HepG2 (cell line): ENCODE results near the gene NOXRED1. TPM values are rescaled to one million over a fixed set of nuclear protein-coding genes. Genes with fewer than 3 reads are reported as not detected.
A peak's percentile ranks its signal among the peaks of the same experiment; 100 is the strongest.

Experiments
- ELF3 ChIP-seq: IDR thresholded peaks from 2 replicates; pipeline ENCODE4 v1.6.1; 2016; ENCODE audit warnings: missing genetic modification reagents, missing compliant biosample characterization
- FIP1L1 ChIP-seq: fragments of 200-400 bp; formaldehyde crosslinking; IDR thresholded peaks from 2 replicates; pipeline ENCODE4 v1.6.1; 2018; ENCODE audit warnings: low read depth, mild to moderate bottlenecking, low read length, moderate library complexity, borderline replicate concordance; ENCODE audit not compliant: insufficient read depth
- FOXC1 ChIP-seq: sonication (generic); formaldehyde crosslinking; IDR thresholded peaks from 2 replicates; pipeline ENCODE4 v1.8.0; 2022; ENCODE audit warnings: mild to moderate bottlenecking, missing genetic modification reagents, borderline replicate concordance
- FOXP1 ChIP-seq, 2 experiments: fragments of 450-650 bp in 1 of 2; IDR thresholded peaks; 2 replicates each; pipeline ENCODE4 v1.6.1; 2017 to 2018; ENCODE audit warnings: antibody characterized with exemption in 1 of 2
- KMT2B ChIP-seq: IDR thresholded peaks from 2 replicates; pipeline ENCODE4 v1.6.1; 2016; ENCODE audit warnings: missing genetic modification reagents, missing compliant biosample characterization
- SRSF9 ChIP-seq: fragments of 200-400 bp; formaldehyde crosslinking; IDR thresholded peaks from 2 replicates; pipeline ENCODE4 v1.6.1; 2018; ENCODE audit warnings: borderline replicate concordance, mild to moderate bottlenecking, low read depth, low read length; ENCODE audit not compliant: insufficient read depth, poor library complexity, severe bottlenecking
- ZNF142 ChIP-seq: sonication (generic); formaldehyde crosslinking; IDR thresholded peaks from 2 replicates; pipeline ENCODE4 v1.4.0; 2020; ENCODE audit warnings: missing genetic modification reagents
- ZNF660 ChIP-seq: sonication (generic); formaldehyde crosslinking; IDR thresholded peaks from 2 replicates; pipeline ENCODE4 v1.5.1; 2020; ENCODE audit warnings: mild to moderate bottlenecking, low read depth, missing genetic modification reagents, borderline replicate concordance
- polyA plus RNA-seq, 8 experiments: library from polyadenylated mRNA; depleted of rRNA in 3 of 8; stranded (reverse) in 7 of 8; unstranded in 1 of 8; fragments of >200 nt; fragmentation: Illumina TruSeq in 4 of 8; extraction: Trizol in 4 of 8; gene quantifications; 2 replicates each; pipeline versions ENCODE4 v1.2.1 to v1.2.3, GENCODE V29; 2011 to 2016; ENCODE audit warnings: low read depth in 4 of 8, missing spikeins in 1 of 8, mixed read lengths in 1 of 8; ENCODE audit not compliant: insufficient read depth in 1 of 8
- total RNA-seq, 5 experiments: library from RNA; depleted of rRNA; stranded (reverse); fragments of >200 nt; fragmentation: Illumina TruSeq; extraction: Trizol; gene quantifications; 2 replicates each; pipeline ENCODE4 v1.2.3, GENCODE V29; 2016; ENCODE audit warnings: low read depth in 1 of 5
- TF ChIP-seq, protein P1 (sequence below): sonication (generic); formaldehyde crosslinking; IDR thresholded peaks from 2 replicates; pipeline ENCODE4 v1.5.0; 2020; ENCODE audit warnings: mild to moderate bottlenecking, missing genetic modification reagents, borderline replicate concordance
- TF ChIP-seq, protein P2 (sequence below): sonication (generic); formaldehyde crosslinking; IDR thresholded peaks from 2 replicates; pipeline ENCODE4 v1.5.1; 2020; ENCODE audit warnings: missing genetic modification reagents, mild to moderate bottlenecking, borderline replicate concordance
- TF ChIP-seq, protein P3 (sequence below): sonication (generic); formaldehyde crosslinking; conservative IDR thresholded peaks from 2 replicates; pipeline ENCODE4 v1.4.0; 2020; ENCODE audit warnings: missing genetic modification reagents

The NOXRED1 gene
- total and polyA plus RNA-seq, 2 of the 13 experiments (the other 11 are each of a cell fraction or from before 2014, with no cell fraction given) = 0.24 to 0.41 TPM

DNA sequence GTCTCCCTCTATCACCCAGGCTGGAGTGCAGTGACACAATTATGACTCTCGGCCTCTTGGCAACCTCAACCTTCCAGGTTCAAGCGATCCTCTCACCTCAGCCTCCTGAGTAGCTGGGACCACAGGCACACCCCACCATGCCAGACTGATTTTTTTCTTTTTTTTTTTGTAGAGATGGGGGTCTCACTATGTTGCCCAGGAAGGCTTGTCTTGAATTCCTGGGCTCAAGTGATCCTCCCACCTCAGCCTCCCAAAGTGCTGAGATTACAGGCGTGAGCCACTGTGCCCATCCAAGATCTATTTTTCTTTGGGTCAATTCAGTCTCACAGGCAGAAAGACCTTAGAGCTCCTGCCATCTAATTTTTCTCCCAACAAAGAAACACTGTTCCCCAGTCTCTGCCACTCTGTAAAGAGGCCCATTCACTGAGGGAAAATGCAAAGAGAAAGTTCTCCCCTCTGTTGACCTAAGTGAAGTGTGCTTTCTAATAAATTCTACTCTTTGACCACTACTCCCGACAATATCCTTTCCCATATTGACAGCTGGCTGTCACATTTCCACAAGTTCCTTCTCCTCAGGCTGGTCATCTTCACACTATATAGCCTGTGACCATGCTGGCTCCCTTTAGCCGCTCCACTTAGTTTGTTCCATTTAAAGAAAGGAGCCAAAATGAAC, 69.7 kb downstream of the NOXRED1 start (continued):
- TF ChIP-seq, protein P1, sequence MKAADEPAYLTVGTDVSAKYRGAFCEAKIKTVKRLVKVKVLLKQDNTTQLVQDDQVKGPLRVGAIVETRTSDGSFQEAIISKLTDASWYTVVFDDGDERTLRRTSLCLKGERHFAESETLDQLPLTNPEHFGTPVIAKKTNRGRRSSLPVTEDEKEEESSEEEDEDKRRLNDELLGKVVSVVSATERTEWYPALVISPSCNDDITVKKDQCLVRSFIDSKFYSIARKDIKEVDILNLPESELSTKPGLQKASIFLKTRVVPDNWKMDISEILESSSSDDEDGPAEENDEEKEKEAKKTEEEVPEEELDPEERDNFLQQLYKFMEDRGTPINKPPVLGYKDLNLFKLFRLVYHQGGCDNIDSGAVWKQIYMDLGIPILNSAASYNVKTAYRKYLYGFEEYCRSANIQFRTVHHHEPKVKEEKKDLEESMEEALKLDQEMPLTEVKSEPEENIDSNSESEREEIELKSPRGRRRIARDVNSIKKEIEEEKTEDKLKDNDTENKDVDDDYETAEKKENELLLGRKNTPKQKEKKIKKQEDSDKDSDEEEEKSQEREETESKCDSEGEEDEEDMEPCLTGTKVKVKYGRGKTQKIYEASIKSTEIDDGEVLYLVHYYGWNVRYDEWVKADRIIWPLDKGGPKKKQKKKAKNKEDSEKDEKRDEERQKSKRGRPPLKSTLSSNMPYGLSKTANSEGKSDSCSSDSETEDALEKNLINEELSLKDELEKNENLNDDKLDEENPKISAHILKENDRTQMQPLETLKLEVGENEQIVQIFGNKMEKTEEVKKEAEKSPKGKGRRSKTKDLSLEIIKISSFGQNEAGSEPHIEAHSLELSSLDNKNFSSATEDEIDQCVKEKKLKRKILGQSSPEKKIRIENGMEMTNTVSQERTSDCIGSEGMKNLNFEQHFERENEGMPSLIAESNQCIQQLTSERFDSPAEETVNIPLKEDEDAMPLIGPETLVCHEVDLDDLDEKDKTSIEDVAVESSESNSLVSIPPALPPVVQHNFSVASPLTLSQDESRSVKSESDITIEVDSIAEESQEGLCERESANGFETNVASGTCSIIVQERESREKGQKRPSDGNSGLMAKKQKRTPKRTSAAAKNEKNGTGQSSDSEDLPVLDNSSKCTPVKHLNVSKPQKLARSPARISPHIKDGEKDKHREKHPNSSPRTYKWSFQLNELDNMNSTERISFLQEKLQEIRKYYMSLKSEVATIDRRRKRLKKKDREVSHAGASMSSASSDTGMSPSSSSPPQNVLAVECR (CRISPR knock-in tag) = peak; percentile 21; the same call in 1 of the 2 replicates
- TF ChIP-seq FOXC1 (CRISPR knock-in tag) = no peak
- no peak for TF ChIP-seq KMT2B (CRISPR knock-in tag)
- no peak for TF ChIP-seq FOXP1 (IDR thresholded peaks at IDR 0.05)
- TF ChIP-seq FOXP1 (CRISPR knock-in tag; IDR thresholded peaks at IDR 0.05) = peak; percentile 26; the same call in 1 of the 2 replicates
- TF ChIP-seq, protein P2, sequence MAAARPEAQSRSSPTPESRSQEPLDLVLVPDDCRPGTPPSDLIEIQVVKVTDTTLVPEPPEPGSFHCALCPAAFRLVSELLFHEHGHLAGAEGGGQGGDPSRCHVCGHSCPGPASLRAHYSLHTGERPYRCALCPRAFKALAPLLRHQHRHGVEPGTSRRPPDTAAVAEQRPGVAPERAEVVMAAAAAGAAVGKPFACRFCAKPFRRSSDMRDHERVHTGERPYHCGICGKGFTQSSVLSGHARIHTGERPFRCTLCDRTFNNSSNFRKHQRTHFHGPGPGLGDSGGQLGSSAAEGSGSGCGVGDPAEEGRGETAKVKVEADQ (CRISPR knock-in tag) = no peak
- no peak for TF ChIP-seq SRSF9
- TF ChIP-seq, protein P3, sequence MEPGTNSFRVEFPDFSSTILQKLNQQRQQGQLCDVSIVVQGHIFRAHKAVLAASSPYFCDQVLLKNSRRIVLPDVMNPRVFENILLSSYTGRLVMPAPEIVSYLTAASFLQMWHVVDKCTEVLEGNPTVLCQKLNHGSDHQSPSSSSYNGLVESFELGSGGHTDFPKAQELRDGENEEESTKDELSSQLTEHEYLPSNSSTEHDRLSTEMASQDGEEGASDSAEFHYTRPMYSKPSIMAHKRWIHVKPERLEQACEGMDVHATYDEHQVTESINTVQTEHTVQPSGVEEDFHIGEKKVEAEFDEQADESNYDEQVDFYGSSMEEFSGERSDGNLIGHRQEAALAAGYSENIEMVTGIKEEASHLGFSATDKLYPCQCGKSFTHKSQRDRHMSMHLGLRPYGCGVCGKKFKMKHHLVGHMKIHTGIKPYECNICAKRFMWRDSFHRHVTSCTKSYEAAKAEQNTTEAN (CRISPR knock-in tag) = no peak
- TF ChIP-seq ELF3 = peak; percentile 39; the same call in 1 of the 2 replicates
- TF ChIP-seq ZNF660 (CRISPR knock-in tag) = no peak
- no peak for TF ChIP-seq ZNF142 (CRISPR knock-in tag)
- no peak for TF ChIP-seq FIP1L1
